CD4-positive, alpha-beta T cell treated with Interleukin-2 at 100 ng/mL for 4 hours (primary cell): ENCODE data around the gene COL9A2.

Experiments used
- DNase-seq: peaks from one replicate; pipeline ENCODE4 v3.0.0-alpha.2; 2020; ENCODE audit warnings: low spot score

Gene COL9A2

DNA sequence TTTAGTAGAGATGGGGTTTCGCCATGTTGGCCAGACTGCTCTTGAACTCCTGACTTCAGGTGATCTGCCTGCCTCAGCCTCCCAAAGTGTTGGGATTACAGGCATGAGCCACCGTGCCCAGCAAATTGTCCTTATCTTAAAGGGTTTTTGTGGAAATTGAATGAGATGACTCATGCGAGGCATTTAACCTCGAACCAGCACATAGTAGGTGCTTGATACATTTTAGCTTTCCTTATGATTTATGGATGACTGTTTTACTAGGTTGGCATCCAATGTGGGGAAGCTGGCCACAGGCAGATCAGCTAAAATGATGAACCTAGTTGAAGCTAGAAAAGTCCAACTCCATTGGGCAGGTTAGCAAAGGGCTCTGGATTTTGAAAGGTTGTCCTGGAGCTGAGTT, 1.4 kb upstream of the COL9A2 start:
- no peak for DNase-seq

DNA sequence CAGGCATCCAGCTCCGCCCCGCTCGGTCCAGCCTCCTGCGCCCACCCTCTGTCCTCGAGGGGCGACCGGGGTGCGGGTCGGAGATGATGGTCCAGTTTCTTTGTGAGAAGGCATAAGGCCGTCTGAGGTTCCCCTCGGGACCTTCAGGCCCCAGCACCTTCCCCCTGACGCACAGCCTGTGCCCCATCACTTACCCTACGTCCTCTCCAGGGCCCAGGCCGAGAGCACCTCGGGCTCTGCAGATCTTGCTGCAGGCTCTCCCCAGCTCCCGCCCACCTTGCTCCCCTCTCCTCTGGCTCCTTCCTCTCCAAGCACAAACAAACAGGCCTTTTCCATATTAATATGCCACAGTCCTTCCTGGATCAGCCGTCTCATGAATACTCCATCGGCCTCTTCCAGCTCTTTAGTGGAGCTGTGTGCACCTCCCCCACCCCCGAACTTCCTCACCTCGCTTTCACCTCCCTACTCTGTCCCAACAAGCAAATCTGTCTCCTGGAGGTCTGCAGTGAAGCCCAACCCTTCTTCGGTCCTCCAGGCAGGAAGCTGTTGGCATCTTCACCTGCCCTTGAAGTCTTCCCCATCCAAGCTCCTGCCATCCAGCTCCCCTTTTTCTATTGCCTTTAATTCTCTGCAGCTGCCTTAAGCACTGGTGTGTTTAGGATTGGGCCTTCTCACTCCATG, 448 bp upstream of the COL9A2 start:
- no peak for DNase-seq

- peak; percentile 12 for DNase-seq
Measured at GRCh38 chr1:40315795-40316594, 1.1 kb downstream of the COL9A2 start.

- peak; percentile 88 for DNase-seq
Measured at GRCh38 chr1:40315239-40315794, 1.8 kb downstream of the COL9A2 start.

DNA sequence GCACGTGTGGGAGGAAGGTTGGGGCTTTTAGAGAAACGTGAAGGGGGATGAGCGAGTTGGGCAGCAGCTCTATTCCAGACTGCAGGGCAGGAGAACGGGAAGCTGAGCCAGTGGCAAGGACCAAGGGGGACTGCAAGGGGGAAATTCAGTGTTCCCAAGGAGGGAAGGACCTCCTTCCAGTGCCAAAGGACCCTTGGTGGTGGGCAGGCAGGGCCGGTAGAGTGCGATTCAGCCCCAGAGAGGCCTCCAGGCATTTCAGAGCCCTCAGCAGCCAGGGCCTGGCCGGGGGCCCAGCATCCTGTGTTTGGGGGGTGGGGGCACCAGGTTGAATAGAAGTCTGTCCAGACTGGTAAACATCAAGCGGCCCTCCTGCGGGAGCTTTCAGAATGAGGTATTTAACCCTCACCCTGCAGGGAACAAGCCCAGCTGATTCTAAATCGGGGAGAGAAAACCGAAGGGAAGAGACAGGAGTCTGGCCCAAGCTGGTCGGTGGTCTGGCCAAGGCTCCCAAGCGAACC, 2.3 kb downstream of the COL9A2 start:
- DNase-seq: no peak

GRCh38 chr1:40313958-40314720, 2.9 kb downstream of the COL9A2 start:
- no peak for DNase-seq

- no peak for DNase-seq
Measured at GRCh38 chr1:40313329-40313957, 3.6 kb downstream of the COL9A2 start.

DNA sequence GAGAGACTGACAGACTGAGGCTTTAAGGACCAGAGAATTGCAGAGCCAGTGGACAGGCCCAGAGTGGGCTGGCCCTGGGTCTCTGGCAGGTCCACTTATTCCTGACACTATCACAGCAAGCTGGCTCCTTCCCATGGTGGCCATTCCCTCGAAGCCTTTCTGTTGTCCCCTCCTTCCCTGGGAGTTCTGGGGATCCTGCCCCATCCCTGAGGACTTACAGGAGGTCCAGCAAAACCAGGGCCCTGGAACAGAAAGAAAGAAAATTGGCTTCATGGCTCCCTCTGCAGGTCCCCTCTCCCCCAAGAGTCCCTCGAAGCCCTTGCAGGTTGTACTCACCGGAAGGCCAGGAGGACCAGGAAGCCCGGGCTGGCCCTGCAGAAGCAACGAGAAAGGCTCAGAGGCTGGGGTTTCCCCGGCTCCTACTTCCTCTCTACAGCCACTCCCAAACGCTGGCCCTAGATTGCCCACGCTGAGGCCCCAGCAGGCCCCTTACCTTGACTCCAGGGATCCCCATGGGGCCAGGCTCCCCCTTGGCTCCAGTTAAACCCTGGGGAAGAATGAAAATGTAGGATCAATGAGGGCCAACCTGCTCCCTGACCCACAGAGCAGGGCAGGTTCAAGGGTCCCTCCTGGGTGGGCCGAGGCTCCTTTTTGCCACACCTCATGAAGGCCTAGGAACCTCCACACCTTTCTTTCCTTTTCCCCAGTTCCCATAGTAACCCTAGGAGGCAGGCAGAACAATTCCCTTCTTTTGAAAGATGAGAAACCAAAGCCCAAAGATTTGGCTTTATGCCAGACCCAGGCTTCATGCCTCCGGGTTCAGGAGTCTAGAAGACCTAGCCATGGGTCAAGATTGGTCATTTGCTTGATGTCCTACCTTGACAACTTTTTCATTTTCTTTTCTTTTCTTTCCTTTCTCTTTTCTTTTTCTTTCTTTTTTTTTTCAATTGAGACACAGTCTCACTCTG, 4.6 kb downstream of the COL9A2 start:
- peak; percentile 28 for DNase-seq

DNA sequence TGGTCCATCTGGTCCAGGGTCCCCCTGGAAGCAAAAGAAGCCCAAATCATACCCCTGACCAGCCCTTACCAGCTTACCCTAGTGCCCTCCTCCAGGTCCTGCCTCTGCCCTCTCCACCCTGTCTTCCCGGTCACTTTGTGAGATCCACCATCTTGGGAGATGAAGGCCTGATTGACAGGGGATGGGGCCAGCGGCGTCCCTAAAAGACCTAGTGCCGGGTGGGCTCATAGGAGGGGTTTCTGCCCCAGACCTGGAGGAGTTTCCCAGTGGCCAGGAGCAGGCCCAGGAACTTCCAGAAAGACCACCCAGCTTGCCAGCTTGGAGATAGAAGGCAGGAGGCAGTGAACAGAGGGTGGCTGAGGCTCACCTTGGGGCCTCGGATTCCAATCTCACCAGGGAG, 5.4 kb downstream of the COL9A2 start:
- no peak for DNase-seq

DNA sequence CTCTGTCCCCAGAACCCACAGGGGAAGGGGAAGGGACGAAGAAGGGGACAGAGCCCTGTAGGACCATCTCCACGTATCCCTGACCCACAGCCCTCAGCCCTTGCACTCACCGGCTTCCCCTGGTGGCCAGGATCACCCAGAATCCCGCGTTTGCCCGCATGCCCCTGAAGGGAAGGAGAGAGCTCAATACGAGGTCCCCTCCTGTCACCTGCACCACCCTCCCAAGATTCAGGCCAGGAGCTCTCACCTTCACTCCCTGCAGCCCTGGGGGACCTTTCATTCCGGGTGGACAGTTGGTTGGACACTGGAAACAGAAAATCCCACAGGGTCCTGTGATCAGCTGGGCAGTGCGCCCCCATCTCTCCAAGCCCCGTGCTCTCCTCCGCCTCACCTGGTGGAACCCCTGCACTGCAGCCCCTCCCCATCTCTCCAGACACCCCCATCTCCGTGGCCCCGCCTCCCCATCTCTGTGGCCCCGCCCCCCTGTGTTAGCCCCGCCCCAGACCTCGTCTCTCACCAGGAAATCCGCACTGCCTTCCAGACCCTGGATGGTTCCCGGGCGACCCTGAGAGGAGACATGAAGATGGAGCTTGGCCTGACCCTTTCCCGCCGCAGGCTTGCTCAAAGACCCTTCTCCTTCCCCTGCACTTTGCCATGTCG, 6.0 kb downstream of the COL9A2 start:
- no peak for DNase-seq

DNA sequence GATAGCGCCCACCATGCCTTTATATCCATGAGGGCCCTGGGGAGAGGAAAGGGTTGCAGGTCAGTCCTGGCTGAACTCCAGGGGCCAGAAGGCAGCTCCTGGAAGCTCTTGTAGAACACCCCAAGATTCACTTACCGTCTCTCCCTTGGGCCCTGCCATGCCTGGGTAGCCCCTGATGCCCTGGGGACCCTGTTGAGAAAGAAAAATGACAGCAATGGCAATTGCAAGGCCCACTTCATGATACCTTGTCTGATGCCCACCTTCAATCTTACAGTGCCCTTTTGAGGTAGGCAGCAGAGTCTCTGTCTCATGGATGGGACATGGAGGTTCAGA, 7.0 kb downstream of the COL9A2 start:
- no peak for DNase-seq

GRCh38 chr1:40309374-40310128, 7.5 kb downstream of the COL9A2 start:
- no peak for DNase-seq

- DNase-seq: no peak
Measured at GRCh38 chr1:40308036-40308727, 8.9 kb downstream of the COL9A2 start.

GRCh38 chr1:40307186-40307585, 9.9 kb downstream of the COL9A2 start:
- DNase-seq: no peak

DNA sequence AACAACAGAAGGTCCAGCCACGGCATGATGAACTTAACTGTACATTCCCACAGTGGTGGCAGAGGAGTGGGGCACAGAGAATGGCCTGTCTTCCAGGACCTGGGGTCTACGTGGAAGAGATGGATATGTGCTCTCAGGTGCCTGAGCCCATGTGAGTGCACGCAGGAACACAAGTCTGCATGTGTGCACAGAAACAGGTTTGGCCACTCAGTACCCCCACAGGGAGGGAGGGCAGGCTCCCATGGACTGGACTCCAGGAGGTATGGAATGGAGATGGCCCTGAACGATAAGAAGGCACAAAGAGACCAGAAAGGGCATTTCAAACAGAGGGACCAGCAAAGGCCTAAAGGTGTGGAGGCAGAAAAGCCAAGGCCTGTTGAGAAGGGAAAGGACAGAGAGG, 10.8 kb downstream of the COL9A2 start:
- DNase-seq: no peak

DNA sequence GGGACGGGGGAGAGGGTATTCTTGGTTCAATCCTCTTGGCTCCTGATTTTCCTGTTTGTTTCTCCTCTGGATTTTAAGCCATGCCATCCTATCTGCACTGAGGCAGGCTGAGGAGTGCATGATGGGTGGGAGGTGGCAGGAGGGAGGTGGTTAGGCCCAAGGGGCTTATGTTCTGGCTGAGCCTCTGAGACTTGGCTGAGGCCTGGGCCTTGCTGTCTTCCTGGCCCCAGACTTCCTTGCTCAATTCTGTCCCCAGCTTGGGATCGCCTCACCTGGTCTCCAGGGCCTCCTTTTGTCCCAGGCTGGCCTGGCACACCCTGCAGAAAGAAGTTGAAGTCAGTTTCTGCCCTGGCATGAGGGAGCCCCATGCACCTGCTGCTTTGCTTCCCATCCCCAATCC, 11.2 kb downstream of the COL9A2 start:
- no peak for DNase-seq

DNA sequence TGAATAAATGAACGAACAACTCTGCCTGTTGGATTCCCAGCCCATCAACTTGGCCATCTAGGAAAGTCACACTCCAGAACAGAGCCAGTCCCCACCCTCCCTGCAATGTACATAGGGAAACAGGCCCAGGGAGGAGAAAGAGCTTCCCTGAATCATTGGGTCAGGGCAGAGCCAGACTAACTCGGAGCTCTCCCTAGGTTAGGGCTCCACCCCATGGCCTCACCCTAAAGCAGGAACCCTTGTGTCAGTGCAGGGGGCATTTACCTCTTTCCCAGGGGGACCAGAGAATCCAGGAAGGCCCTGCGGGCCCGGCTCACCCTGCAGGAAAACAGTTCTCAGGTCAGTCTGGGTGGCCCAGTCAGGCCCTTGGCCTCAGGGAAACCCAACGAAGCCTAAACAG, 11.6 kb downstream of the COL9A2 start:
- no peak for DNase-seq

DNA sequence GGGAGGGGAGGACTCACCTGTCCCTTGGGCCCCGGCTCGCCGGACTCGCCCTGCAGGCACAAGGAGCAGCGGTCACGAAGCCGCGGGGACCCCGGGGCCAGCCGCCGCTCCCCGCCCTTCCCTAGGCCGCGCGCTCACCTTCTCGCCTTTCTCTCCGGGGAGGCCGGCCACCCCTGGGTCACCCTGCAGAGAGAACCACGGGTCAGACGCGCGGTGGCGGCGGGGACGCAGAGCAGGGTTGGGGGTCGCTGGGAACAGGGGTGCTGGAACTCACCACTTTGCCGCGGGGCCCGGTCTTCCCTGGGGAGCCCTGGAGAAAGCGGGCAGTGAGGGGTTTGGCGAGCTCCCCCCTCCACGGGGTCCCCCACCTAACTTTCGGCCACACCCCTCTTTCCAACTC, 13.3 kb downstream of the COL9A2 start:
- no peak for DNase-seq
